GM12892 (cell line): ENCODE data around the gene ABLIM3.

Experiments used
- DNase-seq: peaks from one replicate; pipeline ENCODE4 v3.0.0; 2011; ENCODE audit not compliant: insufficient read length
- FAIRE-seq: peaks from 2 replicates; lab custom pipeline; 2011; peaks lifted over from hg19 to GRCh38; lab: Jason Lieb, UNC
- POLR2A ChIP-seq: IDR thresholded peaks from 2 replicates; pipeline ENCODE4 v1.6.1; 2011; ENCODE audit warnings: low read depth, low read length, control low read depth
- POLR2AphosphoS5 ChIP-seq: IDR thresholded peaks from 2 replicates; pipeline ENCODE4 v1.6.1; 2011; ENCODE audit warnings: low read depth, low read length, control low read depth
- TAF1 ChIP-seq: IDR thresholded peaks from 2 replicates; pipeline ENCODE4 v1.6.1; 2011; ENCODE audit warnings: low read depth, mild to moderate bottlenecking, control low read depth, low read length, borderline replicate concordance

The ABLIM3 gene

DNA sequence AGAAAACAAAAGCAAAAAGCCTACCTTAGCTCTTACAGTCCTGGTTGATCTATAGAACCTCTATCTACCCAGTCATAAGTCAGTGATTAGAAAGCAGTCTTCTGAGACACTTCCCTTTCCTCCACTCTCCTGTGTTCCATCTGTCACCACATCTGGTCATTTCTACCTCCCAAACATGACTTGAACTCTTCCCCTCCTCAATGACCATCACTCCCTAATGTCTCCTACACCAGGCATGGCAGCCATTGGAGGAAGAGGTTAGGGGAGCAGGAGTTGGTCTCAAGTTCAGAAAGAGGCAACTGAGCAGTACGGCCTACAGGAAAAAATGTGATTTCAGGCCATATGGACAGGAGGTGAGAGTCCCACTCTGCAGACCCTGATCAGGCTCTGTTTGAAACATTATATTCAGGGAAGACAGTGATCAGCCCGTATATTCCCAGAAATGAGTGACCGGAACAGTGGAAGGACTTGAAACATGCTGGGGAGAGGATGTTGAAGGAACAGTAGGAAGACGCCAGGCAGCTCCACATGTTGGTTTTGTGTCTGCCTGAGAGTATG, 12.0 kb downstream of the ABLIM3 start:
- no peak for FAIRE-seq
- no peak for DNase-seq

DNA sequence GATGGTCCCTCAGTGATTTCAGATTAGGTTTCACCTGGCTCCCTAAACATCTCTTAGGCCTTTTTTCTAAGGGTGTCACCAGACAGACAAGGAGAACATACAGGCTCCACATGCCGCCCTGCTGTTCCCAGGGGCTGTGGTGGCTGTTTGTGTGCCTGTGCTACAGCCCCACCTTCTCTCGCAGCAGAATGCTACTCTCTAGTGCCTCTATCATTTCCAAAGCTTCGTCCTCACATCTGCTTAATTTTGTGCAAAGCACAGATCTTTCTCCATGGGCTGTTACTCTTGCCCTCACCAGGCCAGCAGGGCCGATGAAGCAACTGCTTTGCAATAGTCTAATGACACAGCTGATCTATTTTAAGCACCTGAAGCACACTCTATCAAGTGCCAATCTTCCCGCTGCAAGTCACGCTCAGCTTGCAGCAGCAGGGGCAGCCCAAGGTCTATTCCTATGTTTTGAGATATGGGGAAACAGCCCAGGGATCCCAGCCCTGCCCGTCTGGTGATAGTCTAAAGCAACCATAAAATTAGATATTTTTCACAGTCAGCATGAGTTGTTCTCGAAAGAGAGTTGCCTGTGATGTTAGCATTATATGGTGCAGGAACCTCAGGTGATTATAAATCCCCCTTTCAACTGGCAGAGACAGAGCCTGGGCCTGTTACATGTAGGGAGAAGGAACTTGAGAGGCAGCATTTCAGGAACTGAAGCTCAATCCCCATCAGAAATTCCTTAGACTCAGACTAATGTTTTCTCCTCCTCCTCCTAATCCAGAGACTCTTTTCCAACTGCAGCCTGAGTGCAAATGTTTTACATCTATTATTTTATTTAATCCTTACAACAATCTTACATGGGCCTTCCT, 12.7 kb downstream of the ABLIM3 start:
- TF ChIP-seq TAF1 (no peak), POLR2A (no peak), POLR2AphosphoS5 (no peak)
- no peak for FAIRE-seq

More for the DNA sequence above, 12.0 kb downstream of the ABLIM3 start:
- TF ChIP-seq POLR2AphosphoS5 (no peak), TAF1 (no peak), POLR2A (no peak)

GRCh38 chr5:149154650-149155049, 13.4 kb downstream of the ABLIM3 start:
- FAIRE-seq (no peak), DNase-seq (no peak)
- TF ChIP-seq TAF1: no peak
- TF ChIP-seq POLR2AphosphoS5: no peak
- no peak for TF ChIP-seq POLR2A

More for the DNA sequence above, 12.7 kb downstream of the ABLIM3 start:
- no peak for DNase-seq

GRCh38 chr5:149156435-149157083, 15.3 kb downstream of the ABLIM3 start:
- FAIRE-seq (no peak), DNase-seq (no peak)
- TF ChIP-seq TAF1: no peak
- no peak for TF ChIP-seq POLR2A
- TF ChIP-seq POLR2AphosphoS5: no peak

GRCh38 chr5:149157330-149157729, 16.0 kb downstream of the ABLIM3 start:
- no peak for FAIRE-seq
- DNase-seq: no peak
- TF ChIP-seq TAF1 (no peak), POLR2A (no peak), POLR2AphosphoS5 (no peak)

- no peak for FAIRE-seq
- no peak for DNase-seq
- no peak for TF ChIP-seq POLR2AphosphoS5
- no peak for TF ChIP-seq POLR2A
- TF ChIP-seq TAF1: no peak
These were observed 19.0 kb downstream of the ABLIM3 start for GRCh38 chr5:149160291-149160787.

GRCh38 chr5:149161026-149161687, 19.9 kb downstream of the ABLIM3 start:
- TF ChIP-seq POLR2A: no peak
- TF ChIP-seq POLR2AphosphoS5: no peak
- no peak for DNase-seq
- FAIRE-seq: no peak

DNA sequence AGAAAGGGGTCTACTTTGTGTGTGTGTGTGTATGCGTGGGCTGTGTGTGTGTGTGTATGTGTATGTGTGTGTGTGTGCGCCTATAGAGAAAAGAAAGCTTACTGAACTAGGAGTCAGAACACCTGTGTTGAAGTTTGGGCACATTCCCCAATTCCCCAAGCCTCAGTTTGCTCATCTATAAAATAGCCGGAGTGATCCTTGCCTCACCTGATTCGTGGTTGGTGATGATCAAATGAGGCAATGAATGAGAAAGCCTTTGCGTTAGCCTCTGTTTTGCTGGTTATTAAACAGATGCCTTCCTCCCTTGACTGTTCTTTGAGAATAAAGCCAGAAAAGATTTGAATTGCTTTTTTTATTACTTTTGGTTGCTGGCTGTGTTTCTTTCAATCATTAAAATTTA, 20.6 kb downstream of the ABLIM3 start:
- TF ChIP-seq POLR2AphosphoS5 (no peak), POLR2A (no peak), TAF1 (no peak)
- FAIRE-seq: no peak
- no peak for DNase-seq

DNA sequence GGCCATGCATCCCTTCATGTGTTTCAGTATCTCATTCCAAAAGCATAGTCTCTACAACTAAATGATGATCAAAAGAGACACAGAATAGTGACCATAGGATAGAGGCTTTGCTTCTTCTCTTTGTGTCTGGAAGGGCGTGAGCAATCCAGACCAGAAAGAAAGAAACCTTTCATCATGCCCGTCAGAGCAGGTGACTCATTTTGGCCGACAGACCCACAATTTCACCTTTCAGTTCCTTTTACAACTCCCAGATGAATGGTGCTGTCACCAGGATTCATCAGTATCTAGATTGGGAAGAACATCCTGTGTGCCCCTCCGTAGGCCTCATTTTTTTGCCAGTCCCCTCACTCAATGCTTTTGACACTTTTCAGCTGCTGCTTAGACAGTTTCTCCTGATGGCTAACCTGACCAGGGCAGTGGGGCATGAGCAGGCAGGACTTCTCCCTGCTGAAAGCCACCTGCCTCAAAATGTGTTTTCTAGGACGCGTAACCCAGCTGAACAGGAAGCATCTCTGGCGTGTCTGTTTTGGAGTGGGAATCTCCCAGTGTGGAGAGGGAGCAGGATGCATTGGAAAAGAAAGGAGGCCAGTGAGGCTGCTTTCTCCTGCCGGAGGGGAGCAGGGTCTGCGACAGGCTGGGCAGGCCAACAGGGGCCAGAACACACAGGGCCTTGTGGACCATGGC, 21.2 kb downstream of the ABLIM3 start:
- TF ChIP-seq TAF1 (no peak), POLR2A (no peak), POLR2AphosphoS5 (no peak)
- no peak for DNase-seq
- FAIRE-seq: no peak

DNA sequence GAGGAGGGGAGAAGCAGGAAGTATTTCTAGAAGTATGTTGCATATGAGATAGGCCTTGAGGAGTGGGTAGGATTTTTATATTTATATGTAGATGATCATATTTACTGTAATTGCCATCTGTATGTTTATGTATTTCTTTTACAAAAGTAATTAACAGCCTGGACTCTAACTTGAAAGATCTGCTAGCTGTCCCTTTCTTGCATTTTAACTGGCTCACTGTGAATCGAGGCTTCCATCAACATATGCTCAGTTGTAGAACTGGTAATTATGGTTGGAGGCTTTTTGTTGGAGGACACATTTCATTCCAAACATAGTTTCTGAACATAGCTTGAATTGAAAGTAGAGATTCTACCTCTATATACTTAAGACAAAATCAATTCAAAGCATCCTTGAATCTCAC, 23.4 kb downstream of the ABLIM3 start:
- FAIRE-seq (no peak), DNase-seq (no peak)
- TF ChIP-seq TAF1 (no peak), POLR2A (no peak), POLR2AphosphoS5 (no peak)

GRCh38 chr5:149166128-149166527, 24.8 kb downstream of the ABLIM3 start:
- DNase-seq (no peak), FAIRE-seq (no peak)

More at GRCh38 chr5:149166128-149166527, 24.8 kb downstream of the ABLIM3 start:
- TF ChIP-seq TAF1 (no peak), POLR2A (no peak), POLR2AphosphoS5 (no peak)
